ENCODE measurements around the gene BAIAP2.

BAIAP2 gene

DNA sequence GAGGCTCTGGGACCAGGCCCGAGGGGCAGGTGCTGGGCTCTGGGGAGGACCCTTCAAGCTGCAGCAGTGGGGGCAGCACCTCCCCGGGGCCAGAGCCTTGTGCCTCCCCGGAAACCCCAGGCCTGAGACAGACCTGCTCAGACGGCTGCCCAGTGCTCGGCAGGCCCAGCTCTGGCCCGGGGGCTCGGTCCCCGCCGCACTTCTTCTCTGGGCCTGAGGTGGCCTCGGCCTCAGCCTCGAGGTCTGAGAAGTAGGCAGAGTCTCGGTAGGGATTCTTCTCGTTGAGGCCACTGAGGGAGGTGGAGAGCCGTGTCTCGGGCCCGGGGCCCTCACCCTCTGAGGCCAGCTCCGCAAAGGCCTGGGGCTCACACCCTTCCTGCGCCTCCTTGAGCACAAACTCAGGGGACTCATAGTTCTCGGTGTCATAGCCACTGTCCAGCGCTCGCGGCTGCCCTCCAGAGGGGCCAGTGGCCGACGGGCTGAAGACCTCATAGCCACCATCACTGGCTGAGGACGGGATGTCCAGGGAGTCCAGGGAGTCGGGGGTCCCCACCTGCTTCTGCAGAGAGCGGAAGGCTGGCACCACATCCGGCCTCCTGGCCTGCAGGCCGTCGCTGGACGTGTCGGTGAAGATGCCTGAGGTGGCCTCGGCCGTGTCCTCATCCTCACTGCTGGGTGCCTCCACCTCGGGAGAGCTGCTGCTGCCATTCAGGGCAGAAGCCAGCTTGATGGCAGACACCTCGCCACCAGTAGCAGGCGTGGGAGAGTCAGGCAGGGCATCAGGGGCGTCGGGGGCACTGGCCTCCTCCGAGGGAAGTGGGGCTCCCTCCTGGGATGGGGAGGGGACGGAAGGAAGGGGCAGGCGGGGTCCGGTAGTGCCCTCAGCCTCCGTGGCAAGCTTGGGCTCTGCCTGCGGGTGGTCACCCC, 86.0 kb downstream of the BAIAP2 start:
- Histone ChIP-seq H3K4me3 (ENCODE audit: low read depth, low read length) (no peak overlapping the region), H3K36me3 (peaks cover 55% of the 10 kb centered on the region), H3K27ac (peak overlapping the region; percentile 8), H3K27me3 (ENCODE audit: insufficient read depth, low read depth, severe bottlenecking) (no peaks in the 10 kb centered on the region), H3K9me3 (ENCODE audit: severe bottlenecking) (no peaks in the 10 kb centered on the region)
- no peak for TF ChIP-seq CTCF (IDR thresholded peaks at IDR 0.05; ENCODE audit: low read depth, low read length)
- no peak for DNase-seq

GRCh38 chr17:81121841-81122733, 87.1 kb downstream of the BAIAP2 start:
- DNase-seq, result no peak
- Histone ChIP-seq H3K36me3 (peaks cover 44% of the 10 kb centered on the region), H3K9me3 (ENCODE audit: severe bottlenecking) (no peaks in the 10 kb centered on the region), H3K4me3 (ENCODE audit: low read depth, low read length) (no peak overlapping the region), H3K27me3 (ENCODE audit: insufficient read depth, low read depth, severe bottlenecking) (no peaks in the 10 kb centered on the region), H3K27ac (no peak overlapping the region)
- TF ChIP-seq CTCF (IDR thresholded peaks at IDR 0.05; ENCODE audit: low read depth, low read length), result no peak

DNA sequence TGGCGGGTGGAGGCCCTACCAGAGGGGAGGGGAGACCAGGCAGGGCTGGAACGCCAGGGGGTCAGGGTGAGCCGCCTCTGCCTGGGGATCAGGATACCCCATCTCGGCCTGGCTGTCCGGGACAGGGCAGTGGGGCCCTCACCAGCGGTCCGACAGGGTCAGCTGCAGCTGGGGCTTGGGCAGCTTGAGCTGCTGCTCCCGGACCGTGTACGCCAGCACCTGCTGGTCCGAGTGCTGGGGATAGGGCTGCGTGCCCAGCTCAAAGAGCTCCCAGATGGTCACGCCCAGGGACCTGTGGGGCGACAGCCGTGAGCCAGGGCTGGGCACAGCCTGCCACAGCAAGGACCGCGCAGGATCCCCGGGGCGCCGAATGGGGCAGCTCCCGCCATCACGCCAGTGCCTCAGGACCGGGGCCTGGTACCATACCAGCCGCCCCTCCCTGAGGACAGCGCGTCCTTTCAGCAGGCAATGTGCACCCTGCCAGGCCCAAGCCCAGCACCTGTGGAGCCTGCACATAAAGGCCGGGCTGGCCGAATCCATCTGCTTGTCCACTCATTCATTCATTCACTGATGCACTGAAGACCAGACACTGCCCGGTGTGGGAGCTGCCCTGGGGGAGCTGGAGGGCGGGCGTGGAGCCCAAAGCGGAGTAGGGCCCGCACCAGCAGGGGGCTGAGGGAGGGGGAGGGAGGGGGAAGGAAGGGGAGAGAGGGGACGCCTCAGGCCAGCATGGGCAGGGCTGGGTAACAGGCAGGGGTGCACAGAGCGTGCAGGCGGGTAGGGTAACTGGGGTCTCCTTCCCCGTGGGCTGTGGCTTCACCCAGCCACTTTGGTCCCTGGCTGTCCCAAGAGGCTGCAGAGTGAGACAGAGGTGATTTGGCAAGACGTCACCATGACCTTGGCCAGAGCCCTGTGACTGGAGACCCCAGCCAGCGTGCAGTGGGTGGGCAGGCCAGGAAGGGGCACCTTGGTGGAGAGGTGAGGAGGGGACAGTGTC, 88.4 kb downstream of the BAIAP2 start:
- H3K9me3 ChIP-seq (ENCODE audit: severe bottlenecking), result no peaks in the 10 kb centered on the region
- no peak overlapping the region for H3K4me3 ChIP-seq (ENCODE audit: low read depth, low read length)
- peaks cover 31% of the 10 kb centered on the region for H3K36me3 ChIP-seq
- DNase-seq, result no peak
- H3K27me3 ChIP-seq (ENCODE audit: insufficient read depth, low read depth, severe bottlenecking), result no peaks in the 10 kb centered on the region
- TF ChIP-seq CTCF (IDR thresholded peaks at IDR 0.05; ENCODE audit: low read depth, low read length), result no peak
- H3K27ac ChIP-seq, result no peak overlapping the region

DNA sequence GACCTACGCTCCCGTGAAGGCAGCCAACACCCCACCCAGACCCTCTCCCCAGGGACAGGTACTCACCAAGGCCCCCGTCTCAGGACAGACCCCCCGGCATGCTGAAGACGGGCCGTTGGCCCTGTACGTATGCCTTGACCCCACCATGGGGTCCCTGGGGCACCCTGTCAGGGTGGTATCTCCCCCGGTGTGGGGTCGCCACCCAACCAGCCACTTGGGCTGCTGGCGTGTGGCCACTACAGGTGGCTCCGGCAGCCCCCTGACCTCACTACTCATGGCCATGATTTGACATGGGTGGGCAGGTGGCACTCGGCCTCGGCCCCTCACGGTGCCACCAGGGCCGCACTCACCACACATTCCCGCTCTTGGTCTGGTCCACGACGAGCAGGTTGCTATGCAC, 89.4 kb downstream of the BAIAP2 start:
- no peaks in the 10 kb centered on the region for H3K27me3 ChIP-seq (ENCODE audit: insufficient read depth, low read depth, severe bottlenecking)
- peaks cover 26% of the 10 kb centered on the region for H3K36me3 ChIP-seq
- no peak overlapping the region for H3K4me3 ChIP-seq (ENCODE audit: low read depth, low read length)
- no peak for TF ChIP-seq CTCF (IDR thresholded peaks at IDR 0.05; ENCODE audit: low read depth, low read length)
- H3K27ac ChIP-seq, result no peak overlapping the region
- no peak for DNase-seq
- H3K9me3 ChIP-seq (ENCODE audit: severe bottlenecking), result no peaks in the 10 kb centered on the region

GRCh38 chr17:81125573-81126081, 90.7 kb downstream of the BAIAP2 start:
- H3K36me3 ChIP-seq, result peaks cover 22% of the 10 kb centered on the region
- H3K27me3 ChIP-seq (ENCODE audit: insufficient read depth, low read depth, severe bottlenecking), result no peaks in the 10 kb centered on the region
- no peak for TF ChIP-seq CTCF (IDR thresholded peaks at IDR 0.05; ENCODE audit: low read depth, low read length)
- no peak overlapping the region for H3K27ac ChIP-seq
- no peaks in the 10 kb centered on the region for H3K9me3 ChIP-seq (ENCODE audit: severe bottlenecking)
- H3K4me3 ChIP-seq (ENCODE audit: low read depth, low read length), result no peak overlapping the region
- no peak for DNase-seq

All from WERI-Rb-1 (cell line).